ENCODE results near the gene SLC35B2. TPM values are rescaled to one million over a fixed set of nuclear protein-coding genes. Genes with fewer than 3 reads are reported as not detected.

Gene SLC35B2
- polyA plus RNA-seq, 1 donor from 2014 or later: 42.6 TPM

DNA sequence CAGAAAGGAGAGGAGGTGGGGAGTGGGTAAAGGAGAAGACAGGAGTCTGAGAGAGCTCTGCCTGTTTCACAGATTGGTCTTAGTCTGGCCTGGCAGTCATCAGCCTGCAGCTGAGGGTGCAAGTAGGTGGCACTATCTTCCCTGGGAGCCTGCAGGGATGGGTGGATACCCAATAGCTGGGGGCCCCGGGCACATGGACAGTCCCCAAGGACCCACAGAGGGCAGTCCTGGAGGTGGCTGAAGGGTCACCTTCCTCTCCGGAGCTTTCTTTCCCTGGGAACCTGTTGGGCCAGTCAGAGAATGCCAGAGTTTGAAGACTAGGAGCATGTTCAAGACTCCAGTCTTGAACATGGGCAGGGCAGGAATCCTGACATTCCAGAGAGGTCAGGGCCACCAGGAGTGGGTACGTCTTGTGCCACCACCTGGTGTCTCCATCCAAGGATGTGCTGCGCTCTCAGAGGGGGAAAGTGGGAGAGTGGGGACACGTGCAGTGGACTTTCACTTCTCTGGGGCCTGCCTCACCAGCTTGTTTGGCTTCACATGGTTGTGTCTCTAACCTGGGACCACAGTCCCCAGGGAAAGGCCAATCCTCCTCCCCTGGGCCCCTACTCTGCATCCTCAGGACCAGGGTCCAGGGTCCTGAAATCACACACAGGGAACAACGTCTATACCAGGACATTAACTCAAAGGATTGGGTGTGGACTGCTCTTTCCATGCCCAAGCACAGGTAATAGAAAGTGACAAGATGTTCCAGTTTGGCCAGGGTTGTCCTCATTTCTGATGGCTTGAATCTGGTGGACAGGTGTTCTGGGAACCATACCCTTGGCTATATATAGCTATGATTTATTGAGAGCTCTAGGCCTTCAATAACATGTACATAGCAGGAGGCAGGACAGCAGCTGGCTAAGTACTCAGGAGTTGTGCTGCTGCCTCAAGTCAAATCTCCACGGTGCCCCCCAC is 37.8 kb upstream of the SLC35B2 start:
- Mint-ChIP-seq H3K9me3 (no peaks in the 10 kb centered on the region), H3K4me1 (peaks cover 0 to 2% (median 0%) of the 10 kb centered on the region in 3 donors), H3K27ac (no peak overlapping the region), H3K4me3 (no peak overlapping the region), H3K36me3 (no peaks in the 10 kb centered on the region), H3K27me3 (peaks cover 50% of the 10 kb centered on the region)

DNA sequence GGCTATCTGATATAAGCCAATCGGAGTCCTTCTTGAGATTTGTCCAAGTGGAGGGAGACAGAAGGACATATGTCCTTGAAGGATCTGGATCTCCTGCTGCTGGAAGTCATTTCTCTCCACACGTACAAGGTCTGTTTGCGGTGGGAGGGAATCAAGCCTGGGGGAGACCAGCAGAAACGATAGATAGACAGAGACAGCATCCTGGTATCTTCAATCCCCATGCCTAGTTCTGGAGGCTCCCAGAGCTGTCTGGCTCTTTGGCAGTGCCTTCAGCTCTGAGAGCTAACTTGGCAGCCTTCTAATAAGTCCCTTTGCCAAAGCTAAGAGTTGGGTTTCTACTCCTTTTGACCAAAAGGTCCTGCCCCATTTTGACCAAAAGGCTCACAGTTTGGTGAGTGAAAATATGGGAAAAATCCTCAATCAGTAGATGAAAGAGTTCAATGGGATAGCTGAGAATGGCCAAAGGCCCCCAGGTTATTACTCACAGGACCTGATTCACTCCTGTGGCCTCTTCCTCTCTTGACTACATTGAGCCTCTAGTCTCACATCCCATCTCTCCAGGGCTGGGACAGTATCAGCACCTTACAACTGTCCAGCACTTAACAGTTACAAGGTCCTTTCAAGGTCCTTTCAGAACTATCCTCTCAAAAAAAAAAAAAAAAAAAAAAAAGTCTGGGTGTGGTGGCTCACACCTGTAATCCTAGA is 35.5 kb upstream of the SLC35B2 start:
- H3K27ac Mint-ChIP-seq: no peak overlapping the region
- no peaks in the 10 kb centered on the region for H3K9me3 Mint-ChIP-seq
- peaks cover 58% of the 10 kb centered on the region for H3K27me3 Mint-ChIP-seq
- no peak overlapping the region for H3K4me3 Mint-ChIP-seq
- H3K36me3 Mint-ChIP-seq: peaks cover under 1% of the 10 kb centered on the region
- peaks cover 0 to 2% (median 0%) of the 10 kb centered on the region in 3 donors for H3K4me1 Mint-ChIP-seq

GRCh38 chr6:44291841-44292240 is 34.5 kb upstream of the SLC35B2 start:
- Mint-ChIP-seq H3K36me3 (peaks cover 3% of the 10 kb centered on the region), H3K27me3 (peaks cover 58% of the 10 kb centered on the region), H3K9me3 (no peaks in the 10 kb centered on the region), H3K27ac (no peak overlapping the region), H3K4me1 (no peaks in the 10 kb centered on the region), H3K4me3 (no peak overlapping the region)

DNA sequence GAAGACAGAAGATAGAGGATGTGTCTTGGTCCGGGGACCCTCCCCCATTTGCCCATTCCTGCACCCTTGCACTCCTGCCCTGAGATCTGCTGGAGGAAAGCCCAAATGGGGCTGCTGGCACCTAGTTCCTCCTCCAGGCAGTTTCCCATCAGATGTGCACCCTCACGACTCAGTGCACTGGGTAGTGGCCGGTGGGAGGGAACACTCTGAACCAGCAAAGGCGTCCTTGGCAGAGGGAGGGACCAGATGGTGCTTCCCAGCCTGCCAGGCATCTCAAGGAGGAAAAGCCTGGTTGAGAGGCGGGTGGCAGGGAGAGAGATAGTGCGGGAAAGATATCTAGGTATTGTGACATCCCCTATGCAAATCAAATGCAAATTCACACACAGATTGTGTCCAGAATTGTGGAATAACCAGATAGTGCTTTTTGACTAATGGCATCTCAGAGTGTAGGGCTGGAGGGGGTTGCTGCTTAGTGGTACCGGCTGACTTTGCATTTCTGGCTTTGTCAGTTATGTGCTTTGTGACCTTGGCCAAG is 32.5 kb upstream of the SLC35B2 start:
- H3K4me1 Mint-ChIP-seq: no peaks in the 10 kb centered on the region
- H3K4me3 Mint-ChIP-seq: no peak overlapping the region
- peaks cover 0 to 2% (median 0%) of the 10 kb centered on the region in 3 donors for H3K9me3 Mint-ChIP-seq
- peaks cover 44% of the 10 kb centered on the region for H3K27me3 Mint-ChIP-seq
- H3K36me3 Mint-ChIP-seq: peaks cover 3% of the 10 kb centered on the region
- H3K27ac Mint-ChIP-seq: no peak overlapping the region

GRCh38 chr6:44286747-44287146 is 29.4 kb upstream of the SLC35B2 start:
- Mint-ChIP-seq H3K27ac (no peak overlapping the region), H3K27me3 (peaks cover 25% of the 10 kb centered on the region), H3K9me3 (peaks cover 0 to 2% (median 0%) of the 10 kb centered on the region in 3 donors), H3K4me1 (no peaks in the 10 kb centered on the region), H3K36me3 (peaks cover 5% of the 10 kb centered on the region), H3K4me3 (no peak overlapping the region)

DNA sequence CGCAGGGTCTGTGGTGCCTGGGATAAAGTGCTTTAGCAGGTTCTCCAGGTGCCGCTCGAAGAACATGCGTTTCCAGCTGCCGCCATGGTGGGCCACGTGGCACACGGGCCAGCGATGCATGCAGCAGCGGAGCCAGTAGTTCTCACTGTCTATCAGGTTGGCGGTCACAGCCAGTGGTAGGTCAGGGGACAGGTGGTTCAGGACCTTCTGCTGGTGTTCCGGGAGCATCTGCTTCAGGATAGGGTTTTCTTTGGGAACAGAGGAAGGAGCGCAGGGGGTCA is 28.9 kb upstream of the SLC35B2 start:
- H3K4me3 Mint-ChIP-seq: no peak overlapping the region
- H3K27me3 Mint-ChIP-seq: peaks cover 25% of the 10 kb centered on the region
- H3K27ac Mint-ChIP-seq: no peak overlapping the region
- peaks cover 5% of the 10 kb centered on the region for H3K36me3 Mint-ChIP-seq
- H3K4me1 Mint-ChIP-seq: no peaks in the 10 kb centered on the region
- H3K9me3 Mint-ChIP-seq: peaks cover 0 to 2% (median 0%) of the 10 kb centered on the region in 3 donors

DNA sequence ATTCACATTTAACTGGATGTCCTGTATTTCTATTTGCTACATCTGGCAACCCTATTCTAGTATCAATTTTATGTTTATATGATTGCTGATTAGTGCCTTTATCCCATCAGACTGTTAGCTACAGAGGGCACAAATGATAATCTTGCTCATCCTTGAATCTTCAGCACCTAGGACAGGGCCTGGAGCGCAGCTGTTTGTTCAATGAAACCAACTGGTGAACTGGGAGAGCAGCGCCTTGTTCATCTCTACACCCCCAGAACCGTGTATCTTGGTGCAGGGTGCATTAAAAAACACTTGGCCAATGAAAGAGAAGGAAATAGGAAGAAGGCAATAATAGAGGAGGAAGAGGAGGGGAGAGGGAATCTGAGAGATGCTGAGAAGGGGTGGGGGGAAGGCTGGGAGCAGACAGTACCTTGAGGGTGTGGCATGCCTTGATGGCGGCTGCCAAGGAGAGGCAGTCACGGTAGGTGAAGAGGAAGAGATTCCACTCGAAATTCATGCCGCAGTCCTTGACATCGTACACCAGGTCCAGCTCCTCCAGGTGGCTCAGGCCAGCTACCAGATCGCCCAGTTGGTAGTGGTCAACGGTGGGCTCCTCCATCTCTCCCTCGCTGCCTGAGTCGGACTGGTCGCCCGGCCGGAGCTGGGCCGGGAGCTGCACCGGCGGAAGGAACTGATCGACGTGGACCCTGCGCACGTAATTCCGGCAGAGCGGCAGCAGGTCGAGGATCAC is 28.4 kb upstream of the SLC35B2 start:
- Mint-ChIP-seq H3K4me1 (no peaks in the 10 kb centered on the region), H3K9me3 (peaks cover 0 to 2% (median 0%) of the 10 kb centered on the region in 3 donors), H3K27ac (no peak overlapping the region), H3K27me3 (peaks cover 23% of the 10 kb centered on the region), H3K36me3 (peaks cover 5% of the 10 kb centered on the region), H3K4me3 (no peak overlapping the region)

DNA sequence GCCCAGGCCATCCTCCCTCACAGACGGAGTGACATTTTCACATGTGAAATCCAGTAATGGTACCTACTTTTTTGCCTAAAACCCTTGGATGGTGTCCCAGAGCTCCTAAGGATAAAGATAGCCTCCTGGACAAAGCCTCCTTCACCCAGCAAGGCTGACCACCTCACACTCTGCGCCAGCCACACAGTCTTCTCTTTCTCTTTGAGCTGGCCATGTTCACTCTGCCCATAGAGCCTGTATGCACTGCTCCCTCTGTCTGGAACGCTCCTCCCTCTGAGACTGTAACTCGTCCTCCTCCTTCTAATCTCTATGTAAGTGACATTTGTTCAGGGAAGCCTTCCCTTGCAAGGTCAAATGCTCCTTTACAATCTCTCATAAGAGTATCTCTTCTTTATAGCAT is 27.5 kb upstream of the SLC35B2 start:
- Mint-ChIP-seq H3K4me1 (no peaks in the 10 kb centered on the region), H3K27me3 (peaks cover 19% of the 10 kb centered on the region), H3K27ac (peak overlapping the region in 1 of 3 donors; percentile 3), H3K9me3 (peaks cover 0 to 3% (median 0%) of the 10 kb centered on the region in 3 donors), H3K4me3 (no peak overlapping the region), H3K36me3 (peaks cover 5% of the 10 kb centered on the region)

DNA sequence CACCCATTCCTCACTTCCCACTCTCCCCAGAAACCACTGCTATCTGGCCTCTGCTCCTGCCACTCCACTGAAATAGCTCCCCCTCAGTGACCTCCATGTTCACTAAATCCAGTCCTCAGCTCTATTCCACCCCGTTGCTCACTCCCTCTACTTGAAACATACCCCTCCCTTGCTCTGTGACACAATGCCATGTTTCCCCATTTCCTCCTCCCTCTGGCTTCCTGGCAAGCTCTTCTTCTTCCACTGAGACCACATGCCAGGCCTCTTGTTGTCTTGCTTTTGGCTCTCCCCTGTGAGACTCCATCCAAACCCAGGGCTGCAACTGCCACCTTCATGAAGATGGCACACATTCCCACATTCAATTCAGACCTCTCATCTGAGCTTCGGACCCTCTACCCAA is 26.8 kb upstream of the SLC35B2 start:
- Mint-ChIP-seq H3K4me3 (no peak overlapping the region), H3K27me3 (peaks cover 16% of the 10 kb centered on the region)

GRCh38 chr6:44278774-44279697 is 21.7 kb upstream of the SLC35B2 start:
- peaks cover 31% of the 10 kb centered on the region for H3K27me3 Mint-ChIP-seq
- H3K27ac Mint-ChIP-seq: no peak overlapping the region
- H3K4me3 Mint-ChIP-seq: no peak overlapping the region
- H3K36me3 Mint-ChIP-seq: peaks cover 1% of the 10 kb centered on the region
- peaks cover 0 to 6% (median 0%) of the 10 kb centered on the region in 3 donors for H3K4me1 Mint-ChIP-seq
- H3K9me3 Mint-ChIP-seq: peaks cover 0 to 6% (median 0%) of the 10 kb centered on the region in 3 donors

More for the DNA sequence above, 26.8 kb upstream of the SLC35B2 start:
- H3K4me1 Mint-ChIP-seq: no peaks in the 10 kb centered on the region
- H3K36me3 Mint-ChIP-seq: peaks cover 5% of the 10 kb centered on the region
- peaks cover 0 to 5% (median 0%) of the 10 kb centered on the region in 3 donors for H3K9me3 Mint-ChIP-seq
- H3K27ac Mint-ChIP-seq: no peak overlapping the region

DNA sequence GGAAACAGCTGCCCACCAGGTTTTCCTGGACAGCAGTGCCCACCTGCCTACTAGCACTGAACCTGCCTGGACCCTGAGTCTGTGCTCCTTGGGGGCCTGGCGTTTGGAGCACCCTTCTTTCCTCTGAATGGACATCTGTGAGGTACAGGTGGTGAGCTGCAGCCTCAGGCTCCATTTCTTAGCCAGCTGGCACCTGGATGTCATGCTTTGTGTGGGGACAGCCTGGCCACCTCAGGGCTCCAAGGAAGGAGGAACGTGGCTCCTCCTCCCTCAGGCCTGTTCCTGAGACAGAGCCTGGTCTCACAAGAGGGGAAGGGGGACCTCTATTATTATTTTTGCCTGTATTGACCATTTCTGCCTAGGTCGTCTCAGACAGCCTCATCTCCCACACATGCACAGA is 21.0 kb upstream of the SLC35B2 start:
- Mint-ChIP-seq H3K4me1 (peaks cover 0 to 6% (median 0%) of the 10 kb centered on the region in 3 donors), H3K27me3 (peaks cover 34% of the 10 kb centered on the region), H3K9me3 (peaks cover 0 to 6% (median 0%) of the 10 kb centered on the region in 3 donors), H3K27ac (no peak overlapping the region), H3K4me3 (peak overlapping the region in 1 of 4 donors; percentile 45), H3K36me3 (peaks cover 1% of the 10 kb centered on the region)

- Mint-ChIP-seq H3K36me3 (peaks cover 1% of the 10 kb centered on the region), H3K9me3 (peaks cover 0 to 6% (median 0%) of the 10 kb centered on the region in 3 donors), H3K4me1 (peaks cover 0 to 6% (median 0%) of the 10 kb centered on the region in 3 donors), H3K27ac (peak overlapping the region in 1 of 3 donors; percentile 39), H3K27me3 (peaks cover 39% of the 10 kb centered on the region), H3K4me3 (peak overlapping the region in 1 of 4 donors; percentile 45)
Measured at GRCh38 chr6:44277763-44278162, 20.4 kb upstream of the SLC35B2 start.

- Mint-ChIP-seq H3K9me3 (peaks cover 0 to 6% (median 0%) of the 10 kb centered on the region in 3 donors), H3K36me3 (no peaks in the 10 kb centered on the region), H3K4me3 (peak overlapping the region in 1 of 4 donors; percentile 77), H3K4me1 (peaks cover 0 to 6% (median 0%) of the 10 kb centered on the region in 3 donors), H3K27ac (peak overlapping the region in 1 of 3 donors; percentile 39), H3K27me3 (peaks cover 37% of the 10 kb centered on the region)
Measured at GRCh38 chr6:44276667-44277640, 19.6 kb upstream of the SLC35B2 start.
